HL-60 (cell line): ENCODE results near the gene TNKS1BP1.

ENCODE experiments used
- DNase-seq, 2 experiments: peaks; one replicate each; pipeline ENCODE4 v3.0.0-alpha.2; 2010 to 2020; ENCODE audit warnings: low read depth in 1 of 2, low spot score in 1 of 2
- H3K27ac ChIP-seq: fragments of 250-450 bp; sonication (Bioruptor Pico); replicated peaks from 2 replicates; pipeline ENCODE4 v1.5.1; 2020; ENCODE audit warnings: mild to moderate bottlenecking, moderate library complexity
- H3K27me3 ChIP-seq: fragments of 250-450 bp; sonication (Bioruptor Pico); 2 replicates; pipeline ENCODE4 v1.5.1; 2021; ENCODE audit warnings: mild to moderate bottlenecking, moderate library complexity; ENCODE audit not compliant: insufficient read depth, poor library complexity, severe bottlenecking
- H3K4me3 ChIP-seq: replicated peaks from 2 replicates; pipeline ENCODE4 v1.5.1; 2011; ENCODE audit warnings: mild to moderate bottlenecking, control low read depth, low read length; ENCODE audit not compliant: insufficient read depth
- GABPA ChIP-seq: IDR thresholded peaks from 2 replicates; pipeline ENCODE4 v1.6.1; 2012; ENCODE audit warnings: low read depth
- POLR2AphosphoS5 ChIP-seq: IDR thresholded peaks from 2 replicates; pipeline ENCODE4 v1.6.1; 2012; ENCODE audit warnings: low read depth
- SPI1 ChIP-seq: IDR thresholded peaks from 2 replicates; pipeline ENCODE4 v1.6.1; 2012; ENCODE audit warnings: low read depth, mild to moderate bottlenecking, borderline replicate concordance
- TF ChIP-seq, protein P1 (sequence below): IDR thresholded peaks from one replicate; pipeline ENCODE4 v1.5.1; 2011; ENCODE audit warnings: low read length, control low read depth, inconsistent platforms; ENCODE audit not compliant: insufficient read depth
- TF ChIP-seq, protein P2 (sequence below): IDR thresholded peaks from 2 replicates; pipeline ENCODE4 v1.6.1; 2012; ENCODE audit warnings: low read depth; ENCODE audit not compliant: insufficient replicate concordance

Gene TNKS1BP1

GRCh38 chr11:57310630-57311086, 14.1 kb downstream of the TNKS1BP1 start:
- no peak for DNase-seq
- Histone ChIP-seq H3K27ac (no peak overlapping the region), H3K27me3 (no peaks in the 10 kb centered on the region), H3K4me3 (no peak overlapping the region)
- TF ChIP-seq, protein P1, sequence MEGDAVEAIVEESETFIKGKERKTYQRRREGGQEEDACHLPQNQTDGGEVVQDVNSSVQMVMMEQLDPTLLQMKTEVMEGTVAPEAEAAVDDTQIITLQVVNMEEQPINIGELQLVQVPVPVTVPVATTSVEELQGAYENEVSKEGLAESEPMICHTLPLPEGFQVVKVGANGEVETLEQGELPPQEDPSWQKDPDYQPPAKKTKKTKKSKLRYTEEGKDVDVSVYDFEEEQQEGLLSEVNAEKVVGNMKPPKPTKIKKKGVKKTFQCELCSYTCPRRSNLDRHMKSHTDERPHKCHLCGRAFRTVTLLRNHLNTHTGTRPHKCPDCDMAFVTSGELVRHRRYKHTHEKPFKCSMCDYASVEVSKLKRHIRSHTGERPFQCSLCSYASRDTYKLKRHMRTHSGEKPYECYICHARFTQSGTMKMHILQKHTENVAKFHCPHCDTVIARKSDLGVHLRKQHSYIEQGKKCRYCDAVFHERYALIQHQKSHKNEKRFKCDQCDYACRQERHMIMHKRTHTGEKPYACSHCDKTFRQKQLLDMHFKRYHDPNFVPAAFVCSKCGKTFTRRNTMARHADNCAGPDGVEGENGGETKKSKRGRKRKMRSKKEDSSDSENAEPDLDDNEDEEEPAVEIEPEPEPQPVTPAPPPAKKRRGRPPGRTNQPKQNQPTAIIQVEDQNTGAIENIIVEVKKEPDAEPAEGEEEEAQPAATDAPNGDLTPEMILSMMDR = no peak
- TF ChIP-seq, protein P2, sequence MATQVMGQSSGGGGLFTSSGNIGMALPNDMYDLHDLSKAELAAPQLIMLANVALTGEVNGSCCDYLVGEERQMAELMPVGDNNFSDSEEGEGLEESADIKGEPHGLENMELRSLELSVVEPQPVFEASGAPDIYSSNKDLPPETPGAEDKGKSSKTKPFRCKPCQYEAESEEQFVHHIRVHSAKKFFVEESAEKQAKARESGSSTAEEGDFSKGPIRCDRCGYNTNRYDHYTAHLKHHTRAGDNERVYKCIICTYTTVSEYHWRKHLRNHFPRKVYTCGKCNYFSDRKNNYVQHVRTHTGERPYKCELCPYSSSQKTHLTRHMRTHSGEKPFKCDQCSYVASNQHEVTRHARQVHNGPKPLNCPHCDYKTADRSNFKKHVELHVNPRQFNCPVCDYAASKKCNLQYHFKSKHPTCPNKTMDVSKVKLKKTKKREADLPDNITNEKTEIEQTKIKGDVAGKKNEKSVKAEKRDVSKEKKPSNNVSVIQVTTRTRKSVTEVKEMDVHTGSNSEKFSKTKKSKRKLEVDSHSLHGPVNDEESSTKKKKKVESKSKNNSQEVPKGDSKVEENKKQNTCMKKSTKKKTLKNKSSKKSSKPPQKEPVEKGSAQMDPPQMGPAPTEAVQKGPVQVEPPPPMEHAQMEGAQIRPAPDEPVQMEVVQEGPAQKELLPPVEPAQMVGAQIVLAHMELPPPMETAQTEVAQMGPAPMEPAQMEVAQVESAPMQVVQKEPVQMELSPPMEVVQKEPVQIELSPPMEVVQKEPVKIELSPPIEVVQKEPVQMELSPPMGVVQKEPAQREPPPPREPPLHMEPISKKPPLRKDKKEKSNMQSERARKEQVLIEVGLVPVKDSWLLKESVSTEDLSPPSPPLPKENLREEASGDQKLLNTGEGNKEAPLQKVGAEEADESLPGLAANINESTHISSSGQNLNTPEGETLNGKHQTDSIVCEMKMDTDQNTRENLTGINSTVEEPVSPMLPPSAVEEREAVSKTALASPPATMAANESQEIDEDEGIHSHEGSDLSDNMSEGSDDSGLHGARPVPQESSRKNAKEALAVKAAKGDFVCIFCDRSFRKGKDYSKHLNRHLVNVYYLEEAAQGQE = no peak
- TF ChIP-seq SPI1 (no peak), GABPA (no peak), POLR2AphosphoS5 (no peak)

DNA sequence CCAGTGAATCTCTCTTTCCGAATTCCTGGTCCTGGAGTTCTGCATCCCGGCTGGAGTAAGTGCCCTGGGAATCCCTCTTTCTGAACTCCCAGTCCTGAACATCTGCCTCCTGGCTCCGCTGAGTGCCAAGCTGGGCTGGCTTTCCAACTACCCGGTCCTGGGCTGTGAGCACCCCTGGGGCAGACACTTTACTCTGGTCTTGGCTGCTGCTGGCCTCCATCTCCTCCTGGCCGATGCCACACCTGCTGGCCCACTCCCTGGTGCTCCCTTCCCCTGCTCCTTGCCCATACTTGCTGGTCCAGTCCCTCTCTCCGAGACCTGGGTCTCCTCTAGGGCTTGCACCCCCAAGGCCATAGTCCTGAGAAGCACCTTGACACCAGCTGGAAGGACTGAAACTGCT, 14.7 kb downstream of the TNKS1BP1 start:
- no peak for TF ChIP-seq POLR2AphosphoS5
- TF ChIP-seq, protein P1 = no peak
- TF ChIP-seq GABPA = no peak
- TF ChIP-seq, protein P2 = no peak
- no peak for TF ChIP-seq SPI1
- H3K27me3 ChIP-seq = no peaks in the 10 kb centered on the region
- no peak for DNase-seq
- H3K27ac ChIP-seq = no peak overlapping the region
- no peak overlapping the region for H3K4me3 ChIP-seq

- Histone ChIP-seq H3K4me3 (no peak overlapping the region), H3K27ac (no peak overlapping the region), H3K27me3 (no peaks in the 10 kb centered on the region)
- DNase-seq = no peak
- TF ChIP-seq, protein P2 = no peak
- TF ChIP-seq GABPA (no peak), SPI1 (no peak), POLR2AphosphoS5 (no peak)
- TF ChIP-seq, protein P1 = no peak
These were observed 15.4 kb downstream of the TNKS1BP1 start for GRCh38 chr11:57309106-57310059.
